Neural cell (in vitro differentiated cells): ENCODE data around the gene MYO9B. TPM values are rescaled to one million over a fixed set of nuclear protein-coding genes. Genes with fewer than 3 reads are reported as not detected.

ENCODE experiments used
- H2AFZ ChIP-seq: fragments of 200-600, 300-800 bp; sonication (generic), shearing (Covaris generic); 2 replicates; pipeline ENCODE4 v1.6.0; 2014; ENCODE audit warnings: low read depth, mild to moderate bottlenecking, antibody characterized with exemption, low read length, moderate library complexity
- H3F3A ChIP-seq: fragments of 200-600 bp; shearing (Covaris generic); 2 replicates; pipeline ENCODE4 v1.6.1; 2016; ENCODE audit warnings: mild to moderate bottlenecking, moderate library complexity, mixed read lengths, antibody characterized with exemption, low read length; ENCODE audit not compliant: insufficient read depth, poor library complexity, severe bottlenecking
- H3K27ac ChIP-seq: fragments of 200-600, 300-800 bp; sonication (generic), shearing (Covaris generic); 2 replicates; pipeline ENCODE4 v1.5.1; 2014; ENCODE audit warnings: mild to moderate bottlenecking, low read length, moderate library complexity
- H3K27me3 ChIP-seq: fragments of 300-800, 200-600 bp; sonication (generic), shearing (Covaris generic); 2 replicates; pipeline ENCODE4 v1.6.0; 2014; ENCODE audit warnings: mild to moderate bottlenecking, low read depth, low read length, moderate library complexity; ENCODE audit not compliant: insufficient read depth
- H3K36me3 ChIP-seq: fragments of 300-800, 200-600 bp; sonication (generic), shearing (Covaris generic); 2 replicates; pipeline ENCODE4 v1.5.1; 2014; ENCODE audit warnings: mild to moderate bottlenecking, antibody characterized with exemption, low read length, moderate library complexity; ENCODE audit not compliant: insufficient read depth
- H3K4me2 ChIP-seq: fragments of 300-800, 200-600 bp; sonication (generic), shearing (Covaris generic); 2 replicates; pipeline ENCODE4 v1.6.0; 2014; ENCODE audit warnings: mild to moderate bottlenecking, low read length
- H3K4me3 ChIP-seq: fragments of 300-800, 200-600 bp; sonication (generic), shearing (Covaris generic); 2 replicates; pipeline ENCODE4 v1.5.1; 2014; ENCODE audit warnings: mild to moderate bottlenecking, low read length, moderate library complexity
- H3K79me2 ChIP-seq: fragments of 200-600 bp; shearing (Covaris generic); replicated peaks from 2 replicates; pipeline ENCODE4 v1.6.0; 2014; ENCODE audit warnings: mild to moderate bottlenecking, low read length, moderate library complexity; ENCODE audit not compliant: insufficient read depth
- H3K9ac ChIP-seq: fragments of 300-800, 200-600 bp; sonication (generic), shearing (Covaris generic); 2 replicates; pipeline ENCODE4 v1.6.1; 2016; ENCODE audit warnings: mild to moderate bottlenecking, low read length, mixed read lengths
- H3K9me2 ChIP-seq: fragments of 200-600 bp; shearing (Covaris generic); 2 replicates; pipeline ENCODE4 v1.6.1; 2016; ENCODE audit warnings: mild to moderate bottlenecking, low read length, mixed read lengths; ENCODE audit not compliant: insufficient read depth
- H3K9me3 ChIP-seq: fragments of 200-600, 300-800 bp; sonication (generic), shearing (Covaris generic); 2 replicates; pipeline ENCODE4 v1.6.1; 2016; ENCODE audit warnings: mild to moderate bottlenecking, mixed run types, low read length, moderate library complexity, mixed read lengths
- H4K20me1 ChIP-seq: fragments of 200-600 bp; shearing (Covaris generic); 2 replicates; pipeline ENCODE4 v1.6.1; 2016; ENCODE audit warnings: mild to moderate bottlenecking, mixed run types; ENCODE audit not compliant: insufficient read depth
- CTCF ChIP-seq: fragments of 450-650 bp; IDR thresholded peaks from 2 replicates; pipeline ENCODE4 v1.5.1; 2014; ENCODE audit warnings: antibody characterized with exemption, mild to moderate bottlenecking, moderate library complexity; ENCODE audit not compliant: poor library complexity, severe bottlenecking
- EP300 ChIP-seq: fragments of 450-650 bp; conservative IDR thresholded peaks from 2 replicates; pipeline ENCODE4 v1.6.1; 2014; ENCODE audit warnings: antibody characterized with exemption, mild to moderate bottlenecking, moderate library complexity; ENCODE audit not compliant: poor library complexity, severe bottlenecking
- EZH2 ChIP-seq: fragments of 200-600, 300-800 bp; shearing (Covaris generic), sonication (generic); IDR thresholded peaks from 2 replicates; pipeline ENCODE4 v1.6.1; 2014; ENCODE audit warnings: antibody characterized with exemption, low read length, borderline replicate concordance, mild to moderate bottlenecking; ENCODE audit not compliant: insufficient read depth, poor library complexity, severe bottlenecking
- MXI1 ChIP-seq: fragments of 450-650 bp; conservative IDR thresholded peaks from 2 replicates; pipeline ENCODE4 v1.6.1; 2014; ENCODE audit warnings: antibody characterized with exemption, mild to moderate bottlenecking; ENCODE audit not compliant: poor library complexity, severe bottlenecking
- POLR2AphosphoS5 ChIP-seq: IDR thresholded peaks from 2 replicates; pipeline ENCODE4 v1.6.1; 2012
- RAD21 ChIP-seq: fragments of 450-650 bp; conservative IDR thresholded peaks from 2 replicates; pipeline ENCODE4 v1.6.1; 2014; ENCODE audit warnings: antibody characterized with exemption, mild to moderate bottlenecking, moderate library complexity
- REST ChIP-seq: IDR thresholded peaks from 2 replicates; pipeline ENCODE4 v1.6.1; 2012; ENCODE audit warnings: borderline replicate concordance
- SMC3 ChIP-seq: fragments of 450-650 bp; conservative IDR thresholded peaks from 2 replicates; pipeline ENCODE4 v1.6.1; 2014; ENCODE audit warnings: antibody characterized with exemption, mild to moderate bottlenecking, moderate library complexity; ENCODE audit not compliant: poor library complexity
- TAF1 ChIP-seq: IDR thresholded peaks from 2 replicates; pipeline ENCODE4 v1.6.1; 2012; ENCODE audit warnings: low read depth
- polyA plus RNA-seq: library from polyadenylated mRNA; depleted of rRNA; stranded (reverse); fragments of >200 nt; gene quantifications from 2 replicates; pipeline ENCODE4 v1.2.3, GENCODE V29; 2014

MYO9B gene
- polyA plus RNA-seq, 1 donor from 2014 or later = 27.2 TPM

GRCh38 chr19:17155251-17155650, 79.7 kb downstream of the MYO9B start:
- no peaks in the 10 kb centered on the region for H3K27me3 ChIP-seq
- H3K9me3 ChIP-seq = no peaks in the 10 kb centered on the region
- no peak overlapping the region for H3K27ac ChIP-seq
- no peaks in the 10 kb centered on the region for H4K20me1 ChIP-seq
- peaks cover 4% of the 10 kb centered on the region for H3K36me3 ChIP-seq
- H3K9me2 ChIP-seq = no peaks in the 10 kb centered on the region
- no peak for TF ChIP-seq TAF1
- no peak for TF ChIP-seq EP300
- TF ChIP-seq EZH2 = no peak
- TF ChIP-seq RAD21 = no peak
- TF ChIP-seq REST = no peak
- TF ChIP-seq MXI1 = no peak
- TF ChIP-seq POLR2AphosphoS5 = no peak
- no peak for TF ChIP-seq SMC3
- no peak for TF ChIP-seq CTCF
- no peaks in the 10 kb centered on the region for H3K79me2 ChIP-seq
- no peak overlapping the region for H3K4me3 ChIP-seq
- H3F3A ChIP-seq = no peaks in the 10 kb centered on the region
- H3K9ac ChIP-seq = no peak overlapping the region
- no peak overlapping the region for H2AFZ ChIP-seq
- no peak overlapping the region for H3K4me2 ChIP-seq

GRCh38 chr19:17156296-17156946, 80.8 kb downstream of the MYO9B start:
- H3K27me3 ChIP-seq = no peaks in the 10 kb centered on the region

More at GRCh38 chr19:17156296-17156946, 80.8 kb downstream of the MYO9B start:
- TF ChIP-seq CTCF = no peak
- no peak for TF ChIP-seq SMC3
- no peak for TF ChIP-seq REST
- TF ChIP-seq MXI1 = no peak
- Histone ChIP-seq H3K4me2 (no peak overlapping the region), H2AFZ (no peak overlapping the region), H3K36me3 (peaks cover 4% of the 10 kb centered on the region), H3K9me3 (no peaks in the 10 kb centered on the region), H3K9me2 (no peaks in the 10 kb centered on the region), H4K20me1 (no peaks in the 10 kb centered on the region), H3K9ac (no peak overlapping the region), H3K4me3 (no peak overlapping the region), H3F3A (no peaks in the 10 kb centered on the region), H3K27ac (no peak overlapping the region), H3K79me2 (no peaks in the 10 kb centered on the region)
